Peyer's patch (tissue), 4 donors: ENCODE results near the gene ANKRD18A.

Source experiments
- POLR2A ChIP-seq, 2 donors: fragments of 450-650 bp; IDR thresholded peaks; one replicate each; pipeline ENCODE4 v1.5.1; 2017; ENCODE audit warnings: antibody characterized with exemption in 2 of 2, mild to moderate bottlenecking in 2 of 2, moderate library complexity in 2 of 2
- TF ChIP-seq, protein P1 (sequence below), 6 experiments: fragments of 450-650 bp in 4 of 6; fragments of 200-600 bp in 2 of 6; sonication (generic) in 1 of 6; IDR thresholded peaks; one replicate each; pipeline ENCODE4 v1.5.1; 2017 to 2019; ENCODE audit warnings: antibody characterized with exemption in 6 of 6, mild to moderate bottlenecking in 3 of 6, moderate library complexity in 1 of 6

DNA sequence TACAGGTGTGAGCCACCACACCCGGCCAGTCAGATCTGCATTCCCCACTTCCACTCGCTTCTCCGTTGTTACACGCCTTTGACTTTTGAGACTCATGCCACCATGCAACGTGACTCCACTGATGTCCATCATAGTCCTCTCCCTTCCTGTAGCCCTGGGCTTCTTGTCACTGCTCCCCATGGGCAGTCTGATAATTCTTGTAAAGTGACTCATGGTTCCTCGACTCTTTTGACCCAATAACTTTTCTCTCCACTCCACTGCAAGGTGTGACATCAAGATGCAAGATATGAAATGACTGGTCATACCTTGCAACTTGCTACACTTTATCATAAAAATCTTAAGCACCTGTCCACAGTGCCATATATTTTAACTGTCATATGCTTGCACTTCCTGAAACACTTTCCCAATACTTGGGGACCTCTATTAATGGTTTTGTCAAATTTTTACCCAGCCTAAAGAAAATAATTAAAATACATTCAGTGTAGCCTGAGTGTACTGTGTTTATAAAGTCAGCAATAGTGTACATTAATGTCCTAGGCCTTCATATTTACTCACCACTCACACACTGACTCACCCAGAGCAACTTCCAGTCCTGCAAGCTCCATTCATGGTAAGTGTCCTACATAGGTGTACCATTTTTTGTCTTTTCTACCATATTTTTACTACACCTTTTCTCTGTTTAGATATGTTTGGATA is 18.6 kb upstream of the ANKRD18A start:
- TF ChIP-seq, protein P1, sequence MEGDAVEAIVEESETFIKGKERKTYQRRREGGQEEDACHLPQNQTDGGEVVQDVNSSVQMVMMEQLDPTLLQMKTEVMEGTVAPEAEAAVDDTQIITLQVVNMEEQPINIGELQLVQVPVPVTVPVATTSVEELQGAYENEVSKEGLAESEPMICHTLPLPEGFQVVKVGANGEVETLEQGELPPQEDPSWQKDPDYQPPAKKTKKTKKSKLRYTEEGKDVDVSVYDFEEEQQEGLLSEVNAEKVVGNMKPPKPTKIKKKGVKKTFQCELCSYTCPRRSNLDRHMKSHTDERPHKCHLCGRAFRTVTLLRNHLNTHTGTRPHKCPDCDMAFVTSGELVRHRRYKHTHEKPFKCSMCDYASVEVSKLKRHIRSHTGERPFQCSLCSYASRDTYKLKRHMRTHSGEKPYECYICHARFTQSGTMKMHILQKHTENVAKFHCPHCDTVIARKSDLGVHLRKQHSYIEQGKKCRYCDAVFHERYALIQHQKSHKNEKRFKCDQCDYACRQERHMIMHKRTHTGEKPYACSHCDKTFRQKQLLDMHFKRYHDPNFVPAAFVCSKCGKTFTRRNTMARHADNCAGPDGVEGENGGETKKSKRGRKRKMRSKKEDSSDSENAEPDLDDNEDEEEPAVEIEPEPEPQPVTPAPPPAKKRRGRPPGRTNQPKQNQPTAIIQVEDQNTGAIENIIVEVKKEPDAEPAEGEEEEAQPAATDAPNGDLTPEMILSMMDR (IDR thresholded peaks at IDR 0.05) = no peak
- no peak for TF ChIP-seq POLR2A (IDR thresholded peaks at IDR 0.05)
